Fibroblast of lung (primary cell): ENCODE results near the gene SNAP29. TPM values are rescaled to one million over a fixed set of nuclear protein-coding genes. Genes with fewer than 3 reads are reported as not detected.

Experiments
- DNase-seq, 2 donors: peaks; one replicate each; pipeline versions ENCODE4 v3.0.0 to v3.0.0-alpha.2; 2010; ENCODE audit warnings: low read depth in 2 of 2
- H2AFZ ChIP-seq: 2 replicates; pipeline ENCODE4 v1.5.1; 2012; ENCODE audit warnings: low read length, control low read depth, inconsistent platforms
- H3K27ac ChIP-seq: 2 replicates; pipeline ENCODE4 v1.5.1; 2011; ENCODE audit warnings: low read length, control low read depth; ENCODE audit not compliant: insufficient read depth
- H3K27me3 ChIP-seq: 2 replicates; pipeline ENCODE4 v1.5.1; 2011; ENCODE audit warnings: mild to moderate bottlenecking, low read length; ENCODE audit not compliant: control insufficient read depth, insufficient read depth
- H3K36me3 ChIP-seq: 2 replicates; pipeline ENCODE4 v1.5.1; 2011; ENCODE audit warnings: low read length; ENCODE audit not compliant: control insufficient read depth, insufficient read depth
- H3K4me1 ChIP-seq: 2 replicates; pipeline ENCODE4 v1.5.1; 2011; ENCODE audit warnings: low read length; ENCODE audit not compliant: control insufficient read depth, insufficient read depth; ENCODE audit errors: extremely low read depth
- H3K4me2 ChIP-seq: 2 replicates; pipeline ENCODE4 v1.5.1; 2011; ENCODE audit warnings: low read length, control low read depth; ENCODE audit not compliant: insufficient read depth; ENCODE audit errors: extremely low read depth
- H3K4me3 ChIP-seq, 4 experiments: fragments of 200-600 bp in 1 of 4; sonication (generic) in 1 of 4; replicated peaks in 1 of 4; 2 replicates each; pipeline ENCODE4 v1.5.1; 2011 to 2016; ENCODE audit warnings: low read length in 4 of 4, low read depth in 3 of 4, mild to moderate bottlenecking in 3 of 4, control low read depth in 2 of 4, inconsistent platforms in 1 of 4, mixed read lengths in 1 of 4; ENCODE audit not compliant: insufficient read depth in 1 of 4; ENCODE audit errors: control extremely low read depth in 1 of 4
- H3K79me2 ChIP-seq: 2 replicates; pipeline ENCODE4 v1.5.1; 2012; ENCODE audit warnings: mild to moderate bottlenecking, low read length, inconsistent platforms; ENCODE audit not compliant: control insufficient read depth, insufficient read depth
- H3K9ac ChIP-seq: 2 replicates; pipeline ENCODE4 v1.5.1; 2011; ENCODE audit warnings: mild to moderate bottlenecking, low read length, control low read depth; ENCODE audit not compliant: insufficient read depth
- H3K9me3 ChIP-seq: 2 replicates; pipeline ENCODE4 v1.5.1; 2012; ENCODE audit warnings: low read depth, low read length; ENCODE audit not compliant: control insufficient read depth, insufficient read depth
- H4K20me1 ChIP-seq: 2 replicates; pipeline ENCODE4 v1.5.1; 2011; ENCODE audit warnings: low read length; ENCODE audit not compliant: control insufficient read depth, insufficient read depth; ENCODE audit errors: extremely low read depth
- EZH2 ChIP-seq: IDR thresholded peaks from 2 replicates; pipeline ENCODE4 v1.5.1; 2012; ENCODE audit warnings: low read length, control low read depth, mild to moderate bottlenecking; ENCODE audit errors: missing control alignments
- polyA plus RNA-seq, 2 donors: library from polyadenylated mRNA; depleted of rRNA in 1 of 2; stranded (reverse) in 1 of 2; unstranded in 1 of 2; fragments of >200 nt; gene quantifications; 2 replicates each; pipeline ENCODE4 v1.2.1, GENCODE V29; 2011 to 2012; ENCODE audit warnings: missing spikeins in 1 of 2
- total RNA-seq: library from RNA; depleted of rRNA; stranded (reverse); fragments of >200 nt; gene quantifications from 2 replicates; pipeline ENCODE4 v1.2.1, GENCODE V29; 2014
- TF ChIP-seq, protein P1 (sequence below), 2 donors: IDR thresholded peaks in 1 of 2; conservative IDR thresholded peaks in 1 of 2; 1 replicate in 1 of 2; 2 replicates in 1 of 2; pipeline ENCODE4 v1.5.1; 2011 to 2012; ENCODE audit warnings: low read length in 2 of 2, control low read depth in 1 of 2, inconsistent platforms in 1 of 2, low read depth in 1 of 2, mild to moderate bottlenecking in 1 of 2

Gene SNAP29
- total and polyA plus RNA-seq, 2 donors (not counting 1 experiment from before 2014, with no cell fraction given), result 10.6 to 36.1 TPM

- Histone ChIP-seq H3K4me3 (peak overlapping the region; percentile 75 to 99 (median 90)), H3K9ac (peak overlapping the region; percentile 32), H3K4me2 (peak overlapping the region; percentile 87), H3K36me3 (no peaks in the 10 kb centered on the region), H3K27ac (peak overlapping the region; percentile 47), H3K27me3 (no peaks in the 10 kb centered on the region), H3K79me2 (peaks cover 73% of the 10 kb centered on the region), H4K20me1 (no peaks in the 10 kb centered on the region), H2AFZ (no peak overlapping the region), H3K9me3 (no peaks in the 10 kb centered on the region), H3K4me1 (peaks cover 11% of the 10 kb centered on the region)
- TF ChIP-seq EZH2, result no peak
- TF ChIP-seq, protein P1, sequence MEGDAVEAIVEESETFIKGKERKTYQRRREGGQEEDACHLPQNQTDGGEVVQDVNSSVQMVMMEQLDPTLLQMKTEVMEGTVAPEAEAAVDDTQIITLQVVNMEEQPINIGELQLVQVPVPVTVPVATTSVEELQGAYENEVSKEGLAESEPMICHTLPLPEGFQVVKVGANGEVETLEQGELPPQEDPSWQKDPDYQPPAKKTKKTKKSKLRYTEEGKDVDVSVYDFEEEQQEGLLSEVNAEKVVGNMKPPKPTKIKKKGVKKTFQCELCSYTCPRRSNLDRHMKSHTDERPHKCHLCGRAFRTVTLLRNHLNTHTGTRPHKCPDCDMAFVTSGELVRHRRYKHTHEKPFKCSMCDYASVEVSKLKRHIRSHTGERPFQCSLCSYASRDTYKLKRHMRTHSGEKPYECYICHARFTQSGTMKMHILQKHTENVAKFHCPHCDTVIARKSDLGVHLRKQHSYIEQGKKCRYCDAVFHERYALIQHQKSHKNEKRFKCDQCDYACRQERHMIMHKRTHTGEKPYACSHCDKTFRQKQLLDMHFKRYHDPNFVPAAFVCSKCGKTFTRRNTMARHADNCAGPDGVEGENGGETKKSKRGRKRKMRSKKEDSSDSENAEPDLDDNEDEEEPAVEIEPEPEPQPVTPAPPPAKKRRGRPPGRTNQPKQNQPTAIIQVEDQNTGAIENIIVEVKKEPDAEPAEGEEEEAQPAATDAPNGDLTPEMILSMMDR (conservative IDR thresholded peaks at IDR 0.05 in 1 of 2, IDR thresholded peaks at IDR 0.05 in 1 of 2; ENCODE audit: low read depth in 1 of 2, low read length in 2 of 2), result no peak
- DNase-seq, result peak in 1 of 2 donors; percentile 36
These were observed 60.9 kb downstream of the SNAP29 start for GRCh38 chr22:20919718-20920117.

DNA sequence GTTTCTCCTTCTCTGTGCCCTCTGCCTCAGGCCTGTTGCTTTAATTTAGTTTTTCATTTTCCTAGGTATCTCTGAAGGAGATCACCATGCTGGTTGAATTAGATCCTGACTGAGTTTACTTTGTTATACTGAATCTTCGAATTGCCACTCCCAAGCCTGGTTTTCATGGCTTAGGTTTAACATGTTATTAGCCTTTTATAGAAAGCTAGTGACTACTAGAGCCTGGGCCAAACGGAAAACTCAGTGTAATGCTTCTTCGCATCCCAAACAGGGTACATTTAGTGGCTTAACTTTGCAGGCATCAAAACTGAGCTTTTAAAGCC is 62.0 kb downstream of the SNAP29 start:
- Histone ChIP-seq H3K9me3 (no peaks in the 10 kb centered on the region), H3K4me1 (peaks cover 11% of the 10 kb centered on the region), H3K36me3 (no peaks in the 10 kb centered on the region), H3K9ac (no peak overlapping the region), H3K4me3 (peak overlapping the region; percentile 75 to 99 (median 90)), H3K27me3 (no peaks in the 10 kb centered on the region), H2AFZ (no peak overlapping the region), H3K4me2 (peak overlapping the region; percentile 87), H4K20me1 (no peaks in the 10 kb centered on the region), H3K79me2 (peaks cover 84% of the 10 kb centered on the region), H3K27ac (no peak overlapping the region)
- TF ChIP-seq EZH2, result no peak
- TF ChIP-seq, protein P1 (conservative IDR thresholded peaks at IDR 0.05 in 1 of 2, IDR thresholded peaks at IDR 0.05 in 1 of 2; ENCODE audit: low read depth in 1 of 2, low read length in 2 of 2), result no peak
- no peak for DNase-seq

DNA sequence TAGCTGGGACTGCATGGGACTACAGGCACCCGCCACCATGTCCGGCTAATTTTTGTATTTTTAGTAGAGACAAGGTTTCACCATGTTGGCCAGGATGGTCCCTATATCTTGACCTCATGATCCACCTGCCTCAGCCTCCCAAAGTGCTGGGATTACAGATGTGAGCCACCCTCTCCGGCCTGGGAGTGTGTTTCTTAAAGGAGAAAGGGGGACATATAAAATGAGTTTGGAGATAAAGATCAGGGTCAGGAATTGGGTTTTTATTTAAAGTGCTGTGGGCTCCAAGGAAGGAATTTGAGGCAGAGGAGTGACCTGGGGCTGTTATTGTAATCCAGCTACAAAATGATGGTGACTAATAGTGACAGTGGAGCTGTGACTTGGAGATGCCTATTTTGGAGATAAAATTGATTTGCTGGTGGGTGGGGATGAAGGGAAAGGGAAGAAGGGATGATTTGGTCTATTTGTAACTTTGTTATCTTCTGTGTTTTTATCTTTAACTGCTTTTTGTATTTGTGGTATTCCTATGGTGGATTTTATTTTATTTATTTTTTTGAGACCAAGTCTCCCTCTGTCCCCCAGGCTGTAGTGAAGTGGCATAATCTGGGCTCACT is 63.4 kb downstream of the SNAP29 start:
- H3K27me3 ChIP-seq, result no peaks in the 10 kb centered on the region
- peaks cover 8% of the 10 kb centered on the region for H3K4me1 ChIP-seq
- H4K20me1 ChIP-seq, result peaks cover 2% of the 10 kb centered on the region
- no peak overlapping the region for H3K27ac ChIP-seq
- H3K4me3 ChIP-seq, result no peak overlapping the region
- no peak overlapping the region for H3K4me2 ChIP-seq
- H2AFZ ChIP-seq, result no peak overlapping the region
- no peak overlapping the region for H3K9ac ChIP-seq
- peaks cover 97% of the 10 kb centered on the region for H3K79me2 ChIP-seq
- DNase-seq, result no peak
- no peaks in the 10 kb centered on the region for H3K36me3 ChIP-seq
- TF ChIP-seq, protein P1 (conservative IDR thresholded peaks at IDR 0.05 in 1 of 2, IDR thresholded peaks at IDR 0.05 in 1 of 2; ENCODE audit: low read depth in 1 of 2, low read length in 2 of 2), result no peak
- no peak for TF ChIP-seq EZH2
- H3K9me3 ChIP-seq, result no peaks in the 10 kb centered on the region
